WI38 (cell line): ENCODE results near the gene TBL1XR1.

Experiments used
- H3K4me3 ChIP-seq: 2 replicates; pipeline ENCODE4 v1.5.1; 2011; ENCODE audit warnings: low read depth, mild to moderate bottlenecking, control low read depth, low read length
- CTCF ChIP-seq: IDR thresholded peaks from 2 replicates; pipeline ENCODE4 v1.5.1; 2012; ENCODE audit warnings: low read depth, mild to moderate bottlenecking, control low read depth, low read length

Gene TBL1XR1

DNA sequence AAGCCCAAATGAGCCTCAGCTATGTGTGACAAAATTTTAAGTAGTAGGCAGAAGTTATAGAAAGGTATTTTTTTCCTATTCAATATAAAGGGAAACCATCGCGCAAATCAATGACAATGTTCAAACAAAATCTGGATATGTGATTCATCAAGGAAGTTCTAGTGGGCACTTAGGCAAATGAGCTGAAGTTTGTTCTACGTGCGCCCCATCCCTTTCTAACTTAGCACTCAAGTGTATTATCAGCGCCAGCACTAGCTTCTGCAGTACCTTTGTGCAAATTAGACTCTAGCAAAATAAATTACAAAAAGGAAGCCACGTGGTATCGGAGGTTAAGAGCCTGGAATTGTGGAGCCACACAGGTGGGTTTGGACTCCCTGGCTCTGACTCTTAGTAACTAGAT, 91.1 kb downstream of the TBL1XR1 start:
- TF ChIP-seq CTCF, result no peak
- no peak overlapping the region for H3K4me3 ChIP-seq

- no peak for TF ChIP-seq CTCF
- no peak overlapping the region for H3K4me3 ChIP-seq
Measured at GRCh38 chr3:177105623-177106022, 91.7 kb downstream of the TBL1XR1 start.

GRCh38 chr3:177104299-177104992, 92.8 kb downstream of the TBL1XR1 start:
- no peak overlapping the region for H3K4me3 ChIP-seq
- TF ChIP-seq CTCF, result no peak

DNA sequence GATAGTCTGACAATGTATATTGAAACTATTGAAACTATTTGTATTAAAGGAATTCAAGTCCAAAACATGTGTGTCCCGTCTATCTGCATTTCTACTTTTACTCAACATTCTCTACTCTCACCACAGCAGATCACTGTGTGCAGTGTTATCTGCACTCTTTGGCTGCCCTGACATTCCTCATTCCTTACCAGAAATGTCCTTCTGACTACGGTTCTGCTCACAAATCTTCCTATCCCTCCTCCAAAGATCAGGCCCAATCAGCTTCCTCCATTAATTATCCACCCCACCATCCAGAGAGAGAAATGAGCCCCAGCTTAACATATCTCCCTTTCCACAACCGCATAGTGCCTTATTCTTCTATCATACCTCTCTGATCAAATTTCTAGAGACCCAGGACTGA, 94.7 kb downstream of the TBL1XR1 start:
- H3K4me3 ChIP-seq, result no peak overlapping the region
- no peak for TF ChIP-seq CTCF

- no peak overlapping the region for H3K4me3 ChIP-seq
- no peak for TF ChIP-seq CTCF
Measured at GRCh38 chr3:177098551-177098950, 98.7 kb downstream of the TBL1XR1 start.

DNA sequence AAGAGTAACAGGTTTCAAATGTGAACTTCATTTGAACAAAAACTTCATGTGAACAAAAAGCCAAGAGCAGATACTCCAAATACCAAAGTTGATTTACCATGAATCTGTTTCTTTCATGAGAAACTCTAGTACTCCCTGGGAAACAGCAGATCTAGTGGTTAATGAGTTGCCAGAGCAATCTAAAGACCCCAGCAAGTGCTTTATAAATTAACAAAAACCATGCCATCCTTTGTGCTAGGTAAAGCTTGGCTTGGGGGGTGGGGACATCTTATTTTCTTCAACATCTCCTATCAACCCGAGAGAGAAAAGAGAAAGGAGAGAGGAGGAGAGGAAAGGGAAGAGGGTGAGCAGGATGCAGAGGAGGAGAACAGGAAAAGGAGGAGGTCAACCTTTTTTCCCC, 100.7 kb downstream of the TBL1XR1 start:
- no peak overlapping the region for H3K4me3 ChIP-seq
- TF ChIP-seq CTCF, result no peak

GRCh38 chr3:177093966-177094365, 103.3 kb downstream of the TBL1XR1 start:
- no peak overlapping the region for H3K4me3 ChIP-seq
- TF ChIP-seq CTCF, result no peak
